ENCODE data around the gene DENND1B.
A peak's percentile ranks its signal among the peaks of the same experiment; 100 is the strongest.
"Not testable (repeated sequence)": the region's sequence is repeated elsewhere in the genome, so short reads cannot be mapped to it uniquely, and the experiment has no call there.

DENND1B gene

GRCh38 chr1:197600751-197601150 lies 174.5 kb downstream of the DENND1B start:
- DNase-seq (ENCODE audit: insufficient read length, low spot score) = no peak
- FAIRE-seq = peak; percentile 46
- TF ChIP-seq CTCF (IDR thresholded peaks at IDR 0.05; ENCODE audit: insufficient read depth, missing control alignments) = no peak

- FAIRE-seq (peak; percentile 95), DNase-seq (ENCODE audit: insufficient read length, low spot score) (no peak)
- no peak for TF ChIP-seq CTCF (IDR thresholded peaks at IDR 0.05; ENCODE audit: insufficient read depth, missing control alignments)
Measured at GRCh38 chr1:197599789-197600188, 175.5 kb downstream of the DENND1B start.

- no peak for FAIRE-seq
- no peak for DNase-seq (ENCODE audit: insufficient read length, low spot score)
- TF ChIP-seq CTCF (IDR thresholded peaks at IDR 0.05; ENCODE audit: insufficient read depth, missing control alignments) = no peak
Measured at GRCh38 chr1:197598935-197599334, 176.3 kb downstream of the DENND1B start.

- no peak for FAIRE-seq
- no peak for TF ChIP-seq CTCF (IDR thresholded peaks at IDR 0.05; ENCODE audit: insufficient read depth, missing control alignments)
Measured at GRCh38 chr1:197595304-197595904, 179.9 kb downstream of the DENND1B start.

GRCh38 chr1:197590687-197591086 lies 184.6 kb downstream of the DENND1B start:
- peak; percentile 91 for FAIRE-seq
- no peak for TF ChIP-seq CTCF (IDR thresholded peaks at IDR 0.05; ENCODE audit: insufficient read depth, missing control alignments)

More at GRCh38 chr1:197595304-197595904, 179.9 kb downstream of the DENND1B start:
- no peak for DNase-seq (ENCODE audit: insufficient read length, low spot score)

GRCh38 chr1:197585809-197586208 lies 189.5 kb downstream of the DENND1B start:
- FAIRE-seq = peak; percentile 97
- no peak for TF ChIP-seq CTCF (IDR thresholded peaks at IDR 0.05; ENCODE audit: insufficient read depth, missing control alignments)
- no peak for DNase-seq (ENCODE audit: insufficient read length, low spot score)

More at GRCh38 chr1:197590687-197591086, 184.6 kb downstream of the DENND1B start:
- no peak for DNase-seq (ENCODE audit: insufficient read length, low spot score)

GRCh38 chr1:197577580-197577979 lies 197.7 kb downstream of the DENND1B start:
- no peak for DNase-seq (ENCODE audit: insufficient read length, low spot score)
- TF ChIP-seq CTCF (IDR thresholded peaks at IDR 0.05; ENCODE audit: insufficient read depth, missing control alignments) = no peak
- FAIRE-seq = peak; percentile 73

GRCh38 chr1:197575531-197575930 lies 199.7 kb downstream of the DENND1B start:
- DNase-seq (ENCODE audit: insufficient read length, low spot score); FAIRE-seq: not testable (repeated sequence)
